SH-SY5Y (cell line): ENCODE data around the gene IGSF11.

Experiments
- GATA2 ChIP-seq: IDR thresholded peaks from 2 replicates; pipeline ENCODE4 v1.6.1; 2011; ENCODE audit warnings: mild to moderate bottlenecking, low read depth, low read length
- GATA3 ChIP-seq: IDR thresholded peaks from 2 replicates; pipeline ENCODE4 v1.6.1; 2011; ENCODE audit warnings: low read depth, mild to moderate bottlenecking, low read length, moderate library complexity

- TF ChIP-seq GATA2 (no peak), GATA3 (no peak)
These were observed 63.8 kb downstream of the IGSF11 start for GRCh38 chr3:118970819-118971218.
